DOHH2 (cell line): ENCODE measurements around the gene BPIFB4.

Experiments used
- EZH2phosphoT487 ChIP-seq: fragments of 200-600 bp; sonication (generic); IDR thresholded peaks from 2 replicates; pipeline ENCODE4 v1.6.1; 2017; ENCODE audit warnings: borderline replicate concordance, mild to moderate bottlenecking, antibody characterized with exemption, low read length, moderate library complexity, mixed read lengths
- TF ChIP-seq, protein P1 (sequence below): fragments of 200-600 bp; sonication (generic); IDR thresholded peaks from one replicate; pipeline ENCODE4 v1.5.1; 2014; ENCODE audit warnings: antibody characterized with exemption, mild to moderate bottlenecking, low read depth, low read length; ENCODE audit not compliant: poor library complexity, severe bottlenecking

GRCh38 chr20:33076662-33077372 is 2.6 kb upstream of the BPIFB4 start:
- TF ChIP-seq, protein P1, sequence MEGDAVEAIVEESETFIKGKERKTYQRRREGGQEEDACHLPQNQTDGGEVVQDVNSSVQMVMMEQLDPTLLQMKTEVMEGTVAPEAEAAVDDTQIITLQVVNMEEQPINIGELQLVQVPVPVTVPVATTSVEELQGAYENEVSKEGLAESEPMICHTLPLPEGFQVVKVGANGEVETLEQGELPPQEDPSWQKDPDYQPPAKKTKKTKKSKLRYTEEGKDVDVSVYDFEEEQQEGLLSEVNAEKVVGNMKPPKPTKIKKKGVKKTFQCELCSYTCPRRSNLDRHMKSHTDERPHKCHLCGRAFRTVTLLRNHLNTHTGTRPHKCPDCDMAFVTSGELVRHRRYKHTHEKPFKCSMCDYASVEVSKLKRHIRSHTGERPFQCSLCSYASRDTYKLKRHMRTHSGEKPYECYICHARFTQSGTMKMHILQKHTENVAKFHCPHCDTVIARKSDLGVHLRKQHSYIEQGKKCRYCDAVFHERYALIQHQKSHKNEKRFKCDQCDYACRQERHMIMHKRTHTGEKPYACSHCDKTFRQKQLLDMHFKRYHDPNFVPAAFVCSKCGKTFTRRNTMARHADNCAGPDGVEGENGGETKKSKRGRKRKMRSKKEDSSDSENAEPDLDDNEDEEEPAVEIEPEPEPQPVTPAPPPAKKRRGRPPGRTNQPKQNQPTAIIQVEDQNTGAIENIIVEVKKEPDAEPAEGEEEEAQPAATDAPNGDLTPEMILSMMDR = peak; percentile 65
- TF ChIP-seq EZH2phosphoT487 = no peak
